Kidney (tissue), 14 donors: ENCODE data around the gene TEDDM1. TPM values are rescaled to one million over a fixed set of nuclear protein-coding genes. Genes with fewer than 3 reads are reported as not detected.

Experiments
- DNase-seq, 5 donors: peaks; one replicate each; pipeline ENCODE4 v3.0.0-alpha.2; 2013 to 2020
- FAIRE-seq: peaks from 2 replicates; lab custom pipeline; 2012; peaks lifted over from hg19 to GRCh38; lab: Jason Lieb, UNC
- H3K27ac ChIP-seq, 2 donors: one replicate each; pipeline ENCODE4 v1.7.0; 2013; ENCODE audit warnings: low read depth in 2 of 2, low read length in 2 of 2, inconsistent platforms in 1 of 2
- H3K27me3 ChIP-seq: one replicate; pipeline ENCODE4 v1.7.1; 2013; ENCODE audit warnings: low read length, inconsistent platforms; ENCODE audit not compliant: control insufficient read depth, insufficient read depth
- H3K36me3 ChIP-seq, 3 donors: one replicate each; pipeline versions ENCODE4 v1.7.0 to v1.7.1; 2013; ENCODE audit warnings: low read length in 3 of 3, control low read depth in 1 of 3, inconsistent platforms in 1 of 3; ENCODE audit not compliant: insufficient read depth in 3 of 3, control insufficient read depth in 2 of 3
- H3K4me1 ChIP-seq, 3 donors: one replicate each; pipeline versions ENCODE4 v1.7.0 to v1.7.1; 2013; ENCODE audit warnings: low read length in 3 of 3, inconsistent platforms in 1 of 3, low read depth in 1 of 3; ENCODE audit not compliant: control insufficient read depth in 2 of 3, insufficient read depth in 2 of 3
- H3K4me3 ChIP-seq, 3 donors: one replicate each; pipeline versions ENCODE4 v1.7.0 to v1.8.1; 2013; ENCODE audit warnings: low read length in 3 of 3, control low read depth in 1 of 3, inconsistent platforms in 1 of 3
- H3K9ac ChIP-seq, 3 donors: one replicate each; pipeline versions ENCODE4 v1.7.0 to v1.7.1; 2013; ENCODE audit warnings: low read length in 3 of 3, control low read depth in 1 of 3, inconsistent platforms in 1 of 3
- H3K9me3 ChIP-seq, 3 donors: one replicate each; pipeline versions ENCODE4 v1.7.0 to v1.7.1; 2013; ENCODE audit warnings: low read length in 3 of 3, control low read depth in 1 of 3, inconsistent platforms in 1 of 3; ENCODE audit not compliant: control insufficient read depth in 2 of 3, insufficient read depth in 1 of 3
- CTCF ChIP-seq: IDR thresholded peaks from 3 replicates; pipeline ENCODE4 v1.5.1; 2012; ENCODE audit warnings: mild to moderate bottlenecking, moderate library complexity, borderline replicate concordance; ENCODE audit not compliant: insufficient read depth; ENCODE audit errors: extremely low read depth
- intact Hi-C: fragments of 100-400 bp; cut with DNase I; formaldehyde crosslinking; loops from one replicate; pipeline ENCODE4 v1.11.1; 2022
- polyA plus RNA-seq: library from polyadenylated mRNA; stranded (reverse); fragments of 350-450 nt; fragmentation: Illumina TruSeq; extraction: RNeasy Lipid Tissue Mini Kit (QIAGEN cat#74804); gene quantifications from one replicate; pipeline ENCODE4 v1.2.3, GENCODE V29; 2014; ENCODE audit warnings: low read depth, low replicate concordance; ENCODE audit not compliant: insufficient read depth
- total RNA-seq: library from RNA; stranded (reverse); fragmentation: NEBNext Ultra II Directional; extraction: Animal tissue kit (Norgen Biotek cat#: 25700); gene quantifications from one replicate; pipeline ENCODE4 v1.2.1, GENCODE V29; 2021
- donor health status: control.
- donor health status: control.
- donor health status: control.
- donor health status: control.
- donor health status: control.
- donor health status: DM: yes; HTN: yes; CAD: no.
- donor health status: Normal renal cell carcinoma (clear cell type).

The TEDDM1 gene
- total and polyA plus RNA-seq, 2 donors from 2014 or later: not detected

GRCh38 chr1:182355723-182356098, 44.8 kb downstream of the TEDDM1 start:
- Histone ChIP-seq H3K27me3 (no peaks in the 10 kb centered on the region), H3K4me1 (no peaks in the 10 kb centered on the region), H3K9me3 (no peaks in the 10 kb centered on the region), H3K4me3 (no peak overlapping the region), H3K27ac (no peak overlapping the region), H3K36me3 (no peaks in the 10 kb centered on the region), H3K9ac (no peak overlapping the region)
- TF ChIP-seq CTCF: no peak
- intact Hi-C loops: no loop called here
- DNase-seq (no peak), FAIRE-seq (no peak)

GRCh38 chr1:182351790-182352364, 48.6 kb downstream of the TEDDM1 start:
- TF ChIP-seq CTCF: no peak
- no peak for DNase-seq
- no peaks in the 10 kb centered on the region for H3K27me3 ChIP-seq
- intact Hi-C loops: no loop called here
- H3K4me3 ChIP-seq: no peak overlapping the region
- H3K9ac ChIP-seq: no peak overlapping the region
- no peaks in the 10 kb centered on the region for H3K4me1 ChIP-seq
- no peaks in the 10 kb centered on the region for H3K9me3 ChIP-seq
- no peak overlapping the region for H3K27ac ChIP-seq
- no peaks in the 10 kb centered on the region for H3K36me3 ChIP-seq
- FAIRE-seq: no peak

- Histone ChIP-seq H3K9ac (no peak overlapping the region), H3K4me3 (no peak overlapping the region), H3K27me3 (no peaks in the 10 kb centered on the region), H3K4me1 (no peaks in the 10 kb centered on the region), H3K9me3 (no peaks in the 10 kb centered on the region), H3K36me3 (no peaks in the 10 kb centered on the region), H3K27ac (no peak overlapping the region)
- TF ChIP-seq CTCF: no peak
- intact Hi-C loops: no loop called here
- FAIRE-seq (no peak), DNase-seq (no peak)
Measured at GRCh38 chr1:182350839-182351238, 49.6 kb downstream of the TEDDM1 start.
